Measurements from ENCODE around the gene JPH4.

The JPH4 gene

DNA sequence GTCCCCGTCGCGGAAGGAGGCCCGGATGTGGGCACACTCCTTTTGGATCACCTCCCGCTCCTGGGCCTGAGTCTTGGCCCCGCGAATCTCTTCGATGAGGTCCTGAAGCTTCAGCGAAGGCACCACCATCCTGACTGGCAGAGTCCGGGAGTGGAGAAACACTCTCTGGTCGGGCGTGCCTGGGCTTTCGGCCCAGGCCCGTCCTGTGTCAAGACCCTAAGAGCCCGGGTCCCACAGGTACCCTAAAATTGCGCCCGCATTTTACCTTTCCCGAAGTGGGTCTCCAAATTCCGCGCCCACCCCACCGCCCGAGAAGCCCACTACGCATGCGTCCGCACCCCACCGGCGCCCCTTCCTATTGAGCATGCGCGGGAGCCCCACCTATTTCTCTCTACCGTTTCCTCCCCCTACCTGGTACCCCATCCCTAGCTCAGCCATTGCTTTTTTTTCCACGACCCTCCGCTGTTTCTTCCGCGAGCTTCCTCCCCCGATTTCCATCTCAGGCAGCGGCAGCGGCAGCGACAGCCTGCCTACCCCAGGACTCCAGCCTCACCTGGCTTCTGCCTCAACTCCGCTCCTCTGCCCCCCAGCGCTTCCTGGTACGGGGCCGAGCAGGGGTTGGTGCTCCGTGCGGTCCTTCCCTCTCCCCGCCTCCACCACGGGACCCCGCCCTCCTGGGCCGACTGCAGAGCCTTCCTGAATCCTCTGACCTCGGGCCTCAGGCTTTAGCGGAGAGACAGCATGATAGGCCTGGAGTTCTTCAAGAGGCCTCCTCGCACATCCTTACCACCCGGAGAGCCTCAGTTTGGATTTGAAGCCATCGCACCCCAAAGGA, 11.2 kb downstream of the JPH4 start, which contains the start of gene AP1G2:
TSS of gene AP1G2 (minus strand) at position 606 of the 835 bp plus-strand sequence. CDS start at position 129, 477 bp downstream.
- TF ChIP-seq, protein P1, sequence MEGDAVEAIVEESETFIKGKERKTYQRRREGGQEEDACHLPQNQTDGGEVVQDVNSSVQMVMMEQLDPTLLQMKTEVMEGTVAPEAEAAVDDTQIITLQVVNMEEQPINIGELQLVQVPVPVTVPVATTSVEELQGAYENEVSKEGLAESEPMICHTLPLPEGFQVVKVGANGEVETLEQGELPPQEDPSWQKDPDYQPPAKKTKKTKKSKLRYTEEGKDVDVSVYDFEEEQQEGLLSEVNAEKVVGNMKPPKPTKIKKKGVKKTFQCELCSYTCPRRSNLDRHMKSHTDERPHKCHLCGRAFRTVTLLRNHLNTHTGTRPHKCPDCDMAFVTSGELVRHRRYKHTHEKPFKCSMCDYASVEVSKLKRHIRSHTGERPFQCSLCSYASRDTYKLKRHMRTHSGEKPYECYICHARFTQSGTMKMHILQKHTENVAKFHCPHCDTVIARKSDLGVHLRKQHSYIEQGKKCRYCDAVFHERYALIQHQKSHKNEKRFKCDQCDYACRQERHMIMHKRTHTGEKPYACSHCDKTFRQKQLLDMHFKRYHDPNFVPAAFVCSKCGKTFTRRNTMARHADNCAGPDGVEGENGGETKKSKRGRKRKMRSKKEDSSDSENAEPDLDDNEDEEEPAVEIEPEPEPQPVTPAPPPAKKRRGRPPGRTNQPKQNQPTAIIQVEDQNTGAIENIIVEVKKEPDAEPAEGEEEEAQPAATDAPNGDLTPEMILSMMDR (IDR thresholded peaks at IDR 0.05; ENCODE audit: insufficient read depth, low read depth, low read length, missing control alignments) = no peak
- peak; percentile 95 for DNase-seq (ENCODE audit: low read depth)
- peak within 1 kb of the TSS; percentile 68 for H3K4me3 ChIP-seq (ENCODE audit: low read depth, low read length)

DNA sequence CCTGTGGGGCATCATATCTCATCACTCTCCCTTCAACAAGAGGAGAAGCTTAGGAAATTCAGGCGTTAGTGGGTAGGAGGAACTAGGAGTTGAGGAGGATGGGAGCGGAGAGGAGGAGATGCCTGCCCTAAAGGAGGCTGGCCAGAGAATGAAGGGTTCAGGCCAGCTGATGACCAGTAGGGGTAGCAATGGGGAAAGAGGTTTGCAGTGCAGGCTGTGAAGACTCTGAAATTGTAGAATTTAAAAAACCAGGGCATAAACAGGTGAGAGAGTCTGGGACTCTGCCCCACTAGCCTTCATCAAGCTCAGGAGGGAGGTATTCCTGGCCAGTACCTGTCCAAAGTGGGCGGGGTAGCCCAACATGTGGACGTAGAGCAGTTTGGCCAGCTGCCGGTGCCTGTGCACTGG, 11.8 kb downstream of the JPH4 start:
- TF ChIP-seq, protein P1 (IDR thresholded peaks at IDR 0.05; ENCODE audit: insufficient read depth, low read depth, low read length, missing control alignments) = no peak

DNA sequence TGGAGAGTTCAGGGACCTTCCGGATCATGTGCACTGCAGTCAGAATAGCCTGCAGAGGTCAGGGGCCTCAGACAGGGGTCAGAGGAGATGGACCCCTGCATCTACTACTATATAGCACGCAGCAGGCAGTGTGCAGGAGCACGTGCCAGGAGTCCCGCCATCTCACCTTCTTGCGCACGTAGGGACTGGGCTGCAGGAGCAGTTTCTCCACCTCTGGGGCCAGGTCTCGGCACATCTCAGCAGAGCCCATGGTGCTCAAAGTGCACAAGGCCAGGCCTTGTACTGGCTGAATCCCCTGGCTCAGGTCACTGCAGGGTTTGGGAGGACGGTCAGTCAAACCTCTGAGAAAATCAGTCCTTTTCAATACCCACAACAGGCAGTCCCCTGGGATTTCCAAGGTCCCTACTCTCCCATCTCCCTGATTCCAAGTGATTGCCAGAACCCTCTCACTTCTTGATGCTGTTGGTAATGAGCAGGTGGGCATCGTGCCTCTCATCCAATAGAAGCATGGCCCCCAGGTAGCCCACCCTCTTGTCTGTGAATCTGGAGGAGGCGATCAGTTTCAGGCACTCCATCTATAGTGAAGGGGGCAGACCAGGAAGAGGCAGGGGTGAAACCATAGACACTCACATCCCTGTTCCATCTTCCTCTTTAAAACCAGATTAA, 12.3 kb downstream of the JPH4 start:
- TF ChIP-seq, protein P1 (IDR thresholded peaks at IDR 0.05; ENCODE audit: insufficient read depth, low read depth, low read length, missing control alignments) = no peak
- DNase-seq (ENCODE audit: low read depth) = no peak
- H3K4me3 ChIP-seq (ENCODE audit: low read depth, low read length) = peak overlapping the region; percentile 68

More for the DNA sequence above, 11.8 kb downstream of the JPH4 start:
- H3K4me3 ChIP-seq (ENCODE audit: low read depth, low read length) = peak overlapping the region; percentile 68
- DNase-seq (ENCODE audit: low read depth) = no peak

DNA sequence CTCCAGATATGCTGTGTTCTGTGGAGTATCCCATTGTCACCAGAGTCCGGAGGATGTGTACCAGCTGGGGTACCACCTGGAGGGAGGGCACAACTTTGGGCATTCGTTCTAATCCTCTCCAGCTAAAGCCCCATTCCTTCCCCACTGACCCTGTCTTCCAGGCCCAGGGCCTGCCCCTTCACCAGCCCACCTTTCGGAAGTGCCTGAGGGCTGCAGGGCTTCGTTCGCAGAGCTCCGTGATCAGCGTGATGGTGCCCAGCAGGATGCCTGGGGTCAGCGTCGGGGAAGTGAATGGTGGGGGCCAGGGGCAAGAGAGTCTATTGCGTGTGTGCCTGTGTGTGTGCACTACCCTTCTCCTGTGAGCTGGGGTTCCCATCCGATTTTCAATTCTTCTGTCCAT, 13.0 kb downstream of the JPH4 start:
- TF ChIP-seq, protein P1 (IDR thresholded peaks at IDR 0.05; ENCODE audit: insufficient read depth, low read depth, low read length, missing control alignments) = no peak
- H3K4me3 ChIP-seq (ENCODE audit: low read depth, low read length) = no peak overlapping the region
- no peak for DNase-seq (ENCODE audit: low read depth)

DNA sequence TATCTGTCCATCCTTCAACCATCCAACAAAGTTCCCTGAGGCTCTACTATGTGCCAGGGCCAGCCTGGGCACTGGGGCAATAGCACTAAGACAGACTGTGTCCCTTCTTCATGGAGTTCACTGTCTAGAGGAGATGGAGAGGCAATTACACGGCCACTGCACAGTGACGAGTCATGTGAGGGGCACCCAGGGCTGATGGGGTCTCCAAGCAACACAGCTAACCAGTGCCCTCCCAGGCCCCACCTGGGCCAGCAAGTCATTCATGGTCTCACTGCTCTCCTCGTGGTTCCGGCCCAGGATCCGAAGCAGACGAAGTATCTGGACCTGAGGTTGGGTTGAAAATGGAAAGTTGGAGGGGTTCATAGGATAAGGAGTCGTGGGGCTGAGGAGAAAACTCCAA, 13.7 kb downstream of the JPH4 start:
- DNase-seq (ENCODE audit: low read depth) = no peak
- TF ChIP-seq, protein P1 (IDR thresholded peaks at IDR 0.05; ENCODE audit: insufficient read depth, low read depth, low read length, missing control alignments) = no peak
- no peak overlapping the region for H3K4me3 ChIP-seq (ENCODE audit: low read depth, low read length)

DNA sequence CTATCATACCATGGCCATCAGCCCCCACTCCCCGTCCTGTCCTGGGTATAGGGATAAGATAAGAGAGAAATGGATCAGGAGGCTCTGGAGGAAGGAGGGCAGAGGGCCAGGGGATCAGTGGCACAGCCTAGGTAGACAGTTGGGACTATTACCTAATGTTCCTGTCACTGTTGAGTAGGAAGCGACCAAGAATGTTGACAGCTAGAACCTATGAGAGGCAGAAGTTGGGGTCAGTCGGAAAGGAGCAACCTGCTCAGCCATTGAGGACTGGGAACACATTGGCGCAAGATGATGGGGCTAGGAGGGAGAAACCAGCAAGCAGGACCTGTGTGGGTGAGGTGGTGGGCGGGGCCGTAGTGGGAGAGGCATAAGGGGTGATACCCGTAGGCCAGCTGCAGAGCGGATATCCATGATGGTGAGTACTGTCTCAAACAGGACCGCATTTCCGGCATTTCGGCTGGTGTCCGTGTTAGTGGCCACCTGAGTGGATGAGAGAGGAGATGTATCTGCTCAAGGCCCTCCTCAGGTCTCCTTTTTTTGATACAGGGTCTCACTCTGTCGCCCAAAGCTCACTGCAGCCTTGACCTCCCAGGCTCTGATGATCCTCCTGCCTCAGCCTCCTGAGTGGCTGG, 14.3 kb downstream of the JPH4 start:
- TF ChIP-seq, protein P1 (IDR thresholded peaks at IDR 0.05; ENCODE audit: insufficient read depth, low read depth, low read length, missing control alignments) = no peak

More for the DNA sequence above, 14.3 kb downstream of the JPH4 start:
- H3K4me3 ChIP-seq (ENCODE audit: low read depth, low read length) = no peak overlapping the region
- DNase-seq (ENCODE audit: low read depth) = no peak
